ENCODE results near the gene STK24.

Gene STK24

DNA sequence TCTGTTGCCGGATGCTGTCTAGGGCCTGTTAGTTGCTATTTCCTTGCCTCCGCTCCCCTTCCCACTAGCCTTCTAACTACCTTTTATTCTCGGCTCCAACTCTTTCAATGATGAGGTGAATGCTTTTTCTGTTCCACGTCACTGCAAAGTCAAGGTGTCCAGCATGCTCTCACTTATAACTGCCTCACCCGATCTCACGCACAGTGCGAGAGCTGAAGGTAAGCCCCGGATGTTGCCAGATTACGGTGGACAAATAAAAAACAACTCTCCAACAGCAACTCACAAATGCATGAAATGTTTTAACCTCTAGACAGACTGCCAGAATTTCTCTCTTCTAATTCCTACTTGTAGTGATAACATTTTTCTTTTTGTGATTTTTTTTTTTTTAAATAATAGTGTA lies 169.9 kb downstream of the STK24 start:
- no peak for DNase-seq (ENCODE audit: low spot score)

DNA sequence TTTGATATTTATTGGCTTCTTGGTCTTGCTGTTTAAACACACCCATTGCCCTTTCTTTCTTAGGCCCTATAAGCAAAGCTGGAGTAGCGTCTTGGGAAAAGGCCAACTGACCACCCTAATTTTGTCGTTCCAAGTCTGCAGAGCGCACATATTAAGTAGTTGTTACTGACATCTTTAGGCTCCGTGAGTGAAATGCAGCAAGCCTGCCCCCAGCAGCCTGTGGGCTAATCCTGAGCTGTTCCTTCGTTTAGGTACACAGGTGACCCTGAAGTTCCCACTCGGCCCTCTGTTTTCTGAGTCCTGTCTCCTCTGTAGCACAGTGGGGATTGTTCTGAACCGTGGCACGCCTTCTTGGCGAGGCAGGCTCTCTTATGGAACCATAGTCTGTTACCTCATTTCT lies 170.5 kb downstream of the STK24 start:
- no peak for DNase-seq (ENCODE audit: low spot score)

GRCh38 chr13:98405690-98406344 lies 171.1 kb downstream of the STK24 start:
- DNase-seq (ENCODE audit: low spot score) = no peak

- DNase-seq (ENCODE audit: low spot score) = no peak
Measured at GRCh38 chr13:98405107-98405571, 171.8 kb downstream of the STK24 start.

DNA sequence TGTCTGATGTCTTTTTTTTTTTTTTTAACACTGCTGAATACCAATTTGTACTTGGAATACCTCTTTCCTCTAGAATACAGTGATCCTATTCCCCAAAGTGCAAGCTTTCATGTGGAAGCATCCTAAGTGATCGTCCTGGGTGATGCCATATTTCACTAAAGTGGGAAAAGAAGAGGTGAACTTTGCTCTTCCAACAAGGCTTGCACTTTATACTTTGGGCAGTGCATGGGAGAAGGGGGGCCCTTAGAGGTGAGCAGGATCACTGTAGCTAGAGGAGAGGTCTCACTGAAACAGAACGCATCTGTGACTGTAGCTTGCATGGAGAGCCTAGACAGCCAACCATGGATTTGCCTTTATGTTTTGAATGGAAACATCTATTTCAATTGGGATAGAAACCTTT lies 173.8 kb downstream of the STK24 start:
- DNase-seq (ENCODE audit: low spot score) = no peak

DNA sequence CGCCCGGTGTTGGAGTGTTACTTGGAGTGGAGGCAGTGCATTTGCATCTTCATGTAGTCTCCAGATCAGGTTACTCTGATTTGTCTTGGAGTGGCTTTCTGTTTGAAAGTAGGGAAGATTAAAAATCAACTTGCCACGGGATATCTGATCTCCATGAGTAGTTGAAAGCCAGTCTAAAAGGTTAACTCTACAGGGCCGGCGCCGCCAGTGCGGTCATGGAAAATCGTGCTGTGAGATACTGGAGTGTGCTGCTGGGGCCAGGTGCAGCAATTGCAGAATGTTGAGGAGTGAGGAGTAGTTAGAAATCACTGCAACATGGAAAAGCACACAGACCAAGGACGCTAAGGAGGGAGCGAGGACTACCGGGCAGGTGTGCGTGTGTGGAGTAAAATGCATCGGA lies 175.0 kb downstream of the STK24 start:
- no peak for DNase-seq (ENCODE audit: low spot score)

- no peak for DNase-seq (ENCODE audit: low spot score)
Measured at GRCh38 chr13:98399756-98400155, 177.2 kb downstream of the STK24 start.

GRCh38 chr13:98398581-98398980 lies 178.3 kb downstream of the STK24 start:
- no peak for DNase-seq (ENCODE audit: low spot score)

DNA sequence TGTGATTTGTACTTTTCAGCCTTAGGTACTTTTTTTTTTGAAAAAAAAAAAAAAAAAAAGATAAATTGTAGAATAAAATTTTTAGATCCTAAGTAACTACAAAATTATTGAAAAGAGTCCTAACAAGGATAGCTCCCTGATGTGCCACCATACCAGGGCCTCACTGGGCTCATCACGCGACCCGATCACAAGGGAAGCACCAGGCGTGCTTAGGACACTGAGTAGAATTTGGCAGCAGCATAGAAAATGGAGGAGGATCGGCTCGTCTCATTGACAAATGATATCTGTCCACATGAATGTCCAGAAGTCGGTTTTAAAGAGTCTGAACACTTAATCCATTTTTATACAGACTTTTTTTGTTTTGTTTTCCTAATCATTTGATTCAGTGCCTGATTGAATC lies 179.0 kb downstream of the STK24 start:
- DNase-seq (ENCODE audit: low spot score) = no peak

DNA sequence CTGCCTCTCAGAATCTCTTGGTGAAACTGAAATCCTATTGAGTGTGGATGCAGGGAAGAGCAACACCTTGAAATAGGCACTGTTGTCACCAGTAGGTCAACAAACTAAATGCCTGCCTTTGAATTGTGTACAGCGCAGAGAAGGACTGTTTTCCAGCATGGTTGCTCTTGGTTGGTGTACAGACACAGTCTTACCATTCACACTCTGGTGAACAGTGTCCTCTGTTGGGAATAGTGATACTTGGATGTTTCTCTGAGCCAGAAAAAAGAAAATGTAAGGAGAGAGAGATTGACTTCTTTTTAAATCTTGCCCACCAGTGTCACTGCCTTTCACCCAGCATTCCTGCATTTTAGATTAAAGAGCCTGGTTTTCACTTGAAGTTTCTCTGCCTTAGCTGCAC lies 179.7 kb downstream of the STK24 start:
- no peak for DNase-seq (ENCODE audit: low spot score)

GRCh38 chr13:98396071-98396710 lies 180.7 kb downstream of the STK24 start:
- no peak for DNase-seq (ENCODE audit: low spot score)

Measured in LoVo (cell line).